ENCODE data around the gene PIP5KL1.

DNA sequence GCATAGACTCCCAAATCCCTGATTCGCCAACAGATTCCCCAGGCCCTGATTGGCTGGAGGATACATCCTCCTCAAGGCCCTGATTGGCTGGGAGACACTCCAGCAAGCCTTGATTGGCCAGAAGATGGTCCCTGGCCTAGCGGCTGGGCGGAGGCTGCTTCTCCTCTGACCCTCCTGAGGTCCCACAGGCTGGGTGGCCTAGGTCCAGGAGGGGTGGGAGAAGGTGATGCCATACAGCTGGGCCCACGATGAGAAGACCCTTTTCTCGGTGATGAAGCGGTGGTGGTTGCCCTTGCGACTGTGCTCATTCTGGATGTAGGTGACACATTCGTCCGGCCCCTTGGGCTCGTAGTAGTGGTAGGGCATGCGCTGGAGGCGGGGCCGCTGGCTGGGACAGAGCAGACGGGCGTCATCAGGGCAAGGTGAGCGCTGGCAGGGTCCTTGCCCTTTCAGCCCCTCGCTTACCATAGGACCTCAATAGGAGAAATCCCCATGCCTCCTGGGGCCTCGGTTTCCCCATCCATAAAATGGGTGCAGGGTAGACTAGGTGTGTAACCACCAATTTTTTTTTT lies 44.1 kb downstream of the PIP5KL1 start:
- TF ChIP-seq, protein P1, sequence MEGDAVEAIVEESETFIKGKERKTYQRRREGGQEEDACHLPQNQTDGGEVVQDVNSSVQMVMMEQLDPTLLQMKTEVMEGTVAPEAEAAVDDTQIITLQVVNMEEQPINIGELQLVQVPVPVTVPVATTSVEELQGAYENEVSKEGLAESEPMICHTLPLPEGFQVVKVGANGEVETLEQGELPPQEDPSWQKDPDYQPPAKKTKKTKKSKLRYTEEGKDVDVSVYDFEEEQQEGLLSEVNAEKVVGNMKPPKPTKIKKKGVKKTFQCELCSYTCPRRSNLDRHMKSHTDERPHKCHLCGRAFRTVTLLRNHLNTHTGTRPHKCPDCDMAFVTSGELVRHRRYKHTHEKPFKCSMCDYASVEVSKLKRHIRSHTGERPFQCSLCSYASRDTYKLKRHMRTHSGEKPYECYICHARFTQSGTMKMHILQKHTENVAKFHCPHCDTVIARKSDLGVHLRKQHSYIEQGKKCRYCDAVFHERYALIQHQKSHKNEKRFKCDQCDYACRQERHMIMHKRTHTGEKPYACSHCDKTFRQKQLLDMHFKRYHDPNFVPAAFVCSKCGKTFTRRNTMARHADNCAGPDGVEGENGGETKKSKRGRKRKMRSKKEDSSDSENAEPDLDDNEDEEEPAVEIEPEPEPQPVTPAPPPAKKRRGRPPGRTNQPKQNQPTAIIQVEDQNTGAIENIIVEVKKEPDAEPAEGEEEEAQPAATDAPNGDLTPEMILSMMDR (IDR thresholded peaks at IDR 0.05; ENCODE audit: poor library complexity, severe bottlenecking) = no peak
- no peak for TF ChIP-seq EZH2 (IDR thresholded peaks at IDR 0.05; ENCODE audit: borderline replicate concordance, insufficient read depth, low read length, poor library complexity, severe bottlenecking)
- no peak for TF ChIP-seq RAD21 (conservative IDR thresholded peaks at IDR 0.05)
- TF ChIP-seq POLR2AphosphoS5 (IDR thresholded peaks at IDR 0.05) = no peak
- TF ChIP-seq EP300 (conservative IDR thresholded peaks at IDR 0.05; ENCODE audit: poor library complexity, severe bottlenecking) = no peak
- TF ChIP-seq, protein P2, sequence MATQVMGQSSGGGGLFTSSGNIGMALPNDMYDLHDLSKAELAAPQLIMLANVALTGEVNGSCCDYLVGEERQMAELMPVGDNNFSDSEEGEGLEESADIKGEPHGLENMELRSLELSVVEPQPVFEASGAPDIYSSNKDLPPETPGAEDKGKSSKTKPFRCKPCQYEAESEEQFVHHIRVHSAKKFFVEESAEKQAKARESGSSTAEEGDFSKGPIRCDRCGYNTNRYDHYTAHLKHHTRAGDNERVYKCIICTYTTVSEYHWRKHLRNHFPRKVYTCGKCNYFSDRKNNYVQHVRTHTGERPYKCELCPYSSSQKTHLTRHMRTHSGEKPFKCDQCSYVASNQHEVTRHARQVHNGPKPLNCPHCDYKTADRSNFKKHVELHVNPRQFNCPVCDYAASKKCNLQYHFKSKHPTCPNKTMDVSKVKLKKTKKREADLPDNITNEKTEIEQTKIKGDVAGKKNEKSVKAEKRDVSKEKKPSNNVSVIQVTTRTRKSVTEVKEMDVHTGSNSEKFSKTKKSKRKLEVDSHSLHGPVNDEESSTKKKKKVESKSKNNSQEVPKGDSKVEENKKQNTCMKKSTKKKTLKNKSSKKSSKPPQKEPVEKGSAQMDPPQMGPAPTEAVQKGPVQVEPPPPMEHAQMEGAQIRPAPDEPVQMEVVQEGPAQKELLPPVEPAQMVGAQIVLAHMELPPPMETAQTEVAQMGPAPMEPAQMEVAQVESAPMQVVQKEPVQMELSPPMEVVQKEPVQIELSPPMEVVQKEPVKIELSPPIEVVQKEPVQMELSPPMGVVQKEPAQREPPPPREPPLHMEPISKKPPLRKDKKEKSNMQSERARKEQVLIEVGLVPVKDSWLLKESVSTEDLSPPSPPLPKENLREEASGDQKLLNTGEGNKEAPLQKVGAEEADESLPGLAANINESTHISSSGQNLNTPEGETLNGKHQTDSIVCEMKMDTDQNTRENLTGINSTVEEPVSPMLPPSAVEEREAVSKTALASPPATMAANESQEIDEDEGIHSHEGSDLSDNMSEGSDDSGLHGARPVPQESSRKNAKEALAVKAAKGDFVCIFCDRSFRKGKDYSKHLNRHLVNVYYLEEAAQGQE (IDR thresholded peaks at IDR 0.05; ENCODE audit: borderline replicate concordance) = no peak
- no peak for TF ChIP-seq TAF1 (IDR thresholded peaks at IDR 0.05; ENCODE audit: low read depth)
- TF ChIP-seq SMC3 (conservative IDR thresholded peaks at IDR 0.05; ENCODE audit: poor library complexity) = no peak

Data from neural cell (in vitro differentiated cells).